ENCODE results near the gene FAM180A. TPM values are rescaled to one million over a fixed set of nuclear protein-coding genes. Genes with fewer than 3 reads are reported as not detected.

The FAM180A gene
- polyA plus RNA-seq, 1 donor, result not detected

- no peak for DNase-seq
Measured at GRCh38 chr7:135771051-135771450, 22.4 kb upstream of the FAM180A start.

- DNase-seq, result no peak
Measured at GRCh38 chr7:135770139-135770710, 21.6 kb upstream of the FAM180A start.

GRCh38 chr7:135769005-135769802 is 20.6 kb upstream of the FAM180A start:
- no peak for DNase-seq

GRCh38 chr7:135768467-135768866 is 19.9 kb upstream of the FAM180A start:
- no peak for DNase-seq

GRCh38 chr7:135768064-135768463 is 19.5 kb upstream of the FAM180A start:
- no peak for DNase-seq

- DNase-seq, result no peak
Measured at GRCh38 chr7:135763261-135763660, 14.6 kb upstream of the FAM180A start.

- DNase-seq, result no peak
Measured at GRCh38 chr7:135761751-135762488, 13.3 kb upstream of the FAM180A start.

- DNase-seq, result no peak
Measured at GRCh38 chr7:135759532-135759931, 10.9 kb upstream of the FAM180A start.

- DNase-seq, result no peak
Measured at GRCh38 chr7:135758531-135758932, 9.9 kb upstream of the FAM180A start.

- no peak for DNase-seq
Measured at GRCh38 chr7:135757719-135758411, 9.3 kb upstream of the FAM180A start.

GRCh38 chr7:135756191-135756590 is 7.6 kb upstream of the FAM180A start:
- DNase-seq, result no peak

GRCh38 chr7:135755351-135755753 is 6.7 kb upstream of the FAM180A start:
- DNase-seq, result peak; percentile 54

GRCh38 chr7:135753616-135754413 is 5.2 kb upstream of the FAM180A start:
- DNase-seq, result no peak

GRCh38 chr7:135747366-135747765 is 1.2 kb downstream of the FAM180A start:
- no peak for DNase-seq

- no peak for DNase-seq
Measured at GRCh38 chr7:135745703-135746312, 2.8 kb downstream of the FAM180A start.

GRCh38 chr7:135744938-135745702 is 3.5 kb downstream of the FAM180A start:
- no peak for DNase-seq

- DNase-seq, result peak; percentile 54
Measured at GRCh38 chr7:135743907-135744731, 4.5 kb downstream of the FAM180A start.

- DNase-seq, result no peak
Measured at GRCh38 chr7:135742371-135742770, 6.2 kb downstream of the FAM180A start.

- DNase-seq, result no peak
Measured at GRCh38 chr7:135741905-135742304, 6.7 kb downstream of the FAM180A start.

GRCh38 chr7:135740889-135741288 is 7.7 kb downstream of the FAM180A start:
- no peak for DNase-seq
